Natural killer cell treated with Interleukin-12 subunit alpha and Interleukin-12 subunit beta and Interleukin-15 and Interleukin-18, amount 100 ng/mL, for 72 hours (primary cell): ENCODE results near the gene NPHS1. TPM values are rescaled to one million over a fixed set of nuclear protein-coding genes. Genes with fewer than 3 reads are reported as not detected.

Experiments
- ATAC-seq, 2 donors: fragments of 150-1000 bp; cut with Tn5 transposase in 1 of 2; sonication (Bioruptor Pico), chemical (Tn5 transposase) in 1 of 2; 2 replicates each; pipeline ENCODE4 v1.10.0; 2021
- DNase-seq: peaks from one replicate; pipeline ENCODE4 v3.0.0; 2022; ENCODE audit warnings: low spot score
- H3K27ac Mint-ChIP-seq, 2 donors: 1 replicate in 1 of 2; 2 replicates in 1 of 2; pipeline ENCODE4 v1.8.0; 2022; ENCODE audit warnings: mixed read lengths in 2 of 2, mild to moderate bottlenecking in 1 of 2, moderate library complexity in 1 of 2
- H3K27me3 Mint-ChIP-seq, 2 donors: 1 replicate in 1 of 2; 2 replicates in 1 of 2; pipeline ENCODE4 v1.8.0; 2022; ENCODE audit warnings: mixed read lengths in 2 of 2
- H3K36me3 Mint-ChIP-seq: one replicate; pipeline ENCODE4 v1.8.0; 2022; ENCODE audit warnings: mixed read lengths
- H3K4me1 Mint-ChIP-seq, 2 donors: 1 replicate in 1 of 2; 2 replicates in 1 of 2; pipeline ENCODE4 v1.8.0; 2022; ENCODE audit warnings: low read depth in 2 of 2, mixed read lengths in 2 of 2, mild to moderate bottlenecking in 1 of 2
- H3K4me3 Mint-ChIP-seq: one replicate; pipeline ENCODE4 v1.8.0; 2022; ENCODE audit warnings: mixed read lengths
- H3K9me3 Mint-ChIP-seq: 2 replicates; pipeline ENCODE4 v1.8.0; 2022; ENCODE audit warnings: mixed read lengths
- total RNA-seq, 2 donors: library from RNA; stranded (reverse); gene quantifications; one replicate each; pipeline ENCODE4 v1.2.3, GENCODE V29; 2022

The NPHS1 gene
- total RNA-seq, 2 donors from 2014 or later = not detected

DNA sequence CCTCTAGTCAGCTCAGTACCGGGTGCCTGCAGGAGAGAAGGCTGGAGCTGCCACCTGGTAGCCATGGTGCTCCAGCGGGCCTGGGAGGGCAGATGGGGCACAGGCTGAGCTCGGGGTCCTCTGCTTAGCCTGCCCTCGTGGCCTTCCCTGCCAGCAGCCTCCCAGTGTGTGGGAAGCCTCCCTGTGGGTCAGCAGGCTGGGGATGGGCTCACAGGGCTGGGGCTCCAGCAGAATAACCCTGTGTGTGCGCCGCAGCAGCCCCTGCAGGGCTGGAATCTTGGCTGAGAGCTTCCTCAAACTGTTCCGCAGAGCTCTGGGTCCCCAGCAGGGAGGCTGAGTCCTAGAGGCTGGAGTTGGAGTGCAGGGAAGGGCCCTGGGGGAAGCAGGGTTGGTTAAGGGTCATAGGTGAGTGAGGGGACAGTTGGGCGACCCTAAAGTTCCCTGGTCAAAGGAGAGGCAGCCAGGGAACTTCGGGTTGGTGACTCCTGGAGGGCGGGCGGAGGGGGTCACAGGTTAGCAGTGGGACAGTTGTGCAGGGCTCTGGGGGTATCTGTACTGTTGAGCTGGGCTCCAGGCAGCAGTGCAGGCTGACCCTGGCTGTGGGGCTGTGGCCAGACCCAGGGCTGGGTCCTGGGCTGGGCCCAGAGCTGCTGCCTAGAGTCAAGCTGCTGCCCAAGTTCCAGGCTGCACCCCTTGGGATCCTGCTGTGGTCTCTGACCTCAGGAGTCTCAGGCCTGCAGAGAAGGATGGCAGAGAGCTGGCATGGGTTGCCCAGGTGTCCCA lies 62.9 kb downstream of the NPHS1 start:
- H3K4me1 Mint-ChIP-seq = no peaks in the 10 kb centered on the region
- H3K27me3 Mint-ChIP-seq = no peaks in the 10 kb centered on the region
- ATAC-seq (no peak), DNase-seq (no peak)
- H3K36me3 Mint-ChIP-seq = no peaks in the 10 kb centered on the region
- H3K9me3 Mint-ChIP-seq = no peaks in the 10 kb centered on the region
- H3K27ac Mint-ChIP-seq = no peak overlapping the region
- H3K4me3 Mint-ChIP-seq = no peak overlapping the region

DNA sequence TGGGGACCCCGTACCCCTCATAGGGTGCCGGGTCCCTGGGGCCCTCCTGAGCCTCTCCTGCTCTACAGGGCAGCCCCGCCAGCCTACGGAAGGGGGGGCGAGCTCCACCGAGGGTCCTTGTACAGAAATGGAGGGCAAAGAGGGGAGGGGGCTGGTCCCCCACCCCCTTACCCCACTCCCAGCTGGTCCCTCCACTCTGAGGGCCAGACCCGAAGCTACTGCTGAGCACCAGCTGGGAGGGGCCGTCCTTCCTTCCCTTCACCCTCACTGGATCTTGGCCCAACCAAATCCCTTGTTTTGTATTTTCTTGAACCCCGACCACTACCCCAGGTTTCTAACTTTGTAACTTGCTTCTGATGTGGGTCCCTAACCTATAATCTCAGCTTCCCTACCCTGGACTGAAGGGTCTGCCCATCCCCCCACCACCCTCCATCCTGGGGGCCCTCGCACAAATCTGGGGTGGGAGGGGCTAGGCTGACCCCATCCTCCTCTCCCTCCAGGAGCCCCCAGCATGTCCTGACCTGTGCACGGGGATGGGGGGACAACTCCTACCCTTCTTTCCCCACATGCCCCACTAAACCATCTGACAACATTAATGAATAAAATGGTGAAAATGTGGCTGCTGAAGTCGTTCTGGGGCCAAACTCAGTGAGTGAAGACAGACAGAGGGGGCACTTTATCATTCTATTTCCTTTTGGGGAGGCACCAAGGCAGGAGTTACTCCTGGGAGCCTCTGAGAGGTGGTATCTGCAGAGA lies 63.9 kb downstream of the NPHS1 start:
- Mint-ChIP-seq H3K4me1 (peaks cover under 1 to 4% of the 10 kb centered on the region in 2 donors), H3K4me3 (no peak overlapping the region), H3K27me3 (no peaks in the 10 kb centered on the region), H3K36me3 (no peaks in the 10 kb centered on the region), H3K9me3 (no peaks in the 10 kb centered on the region), H3K27ac (no peak overlapping the region)
- DNase-seq (no peak), ATAC-seq (no peak)

DNA sequence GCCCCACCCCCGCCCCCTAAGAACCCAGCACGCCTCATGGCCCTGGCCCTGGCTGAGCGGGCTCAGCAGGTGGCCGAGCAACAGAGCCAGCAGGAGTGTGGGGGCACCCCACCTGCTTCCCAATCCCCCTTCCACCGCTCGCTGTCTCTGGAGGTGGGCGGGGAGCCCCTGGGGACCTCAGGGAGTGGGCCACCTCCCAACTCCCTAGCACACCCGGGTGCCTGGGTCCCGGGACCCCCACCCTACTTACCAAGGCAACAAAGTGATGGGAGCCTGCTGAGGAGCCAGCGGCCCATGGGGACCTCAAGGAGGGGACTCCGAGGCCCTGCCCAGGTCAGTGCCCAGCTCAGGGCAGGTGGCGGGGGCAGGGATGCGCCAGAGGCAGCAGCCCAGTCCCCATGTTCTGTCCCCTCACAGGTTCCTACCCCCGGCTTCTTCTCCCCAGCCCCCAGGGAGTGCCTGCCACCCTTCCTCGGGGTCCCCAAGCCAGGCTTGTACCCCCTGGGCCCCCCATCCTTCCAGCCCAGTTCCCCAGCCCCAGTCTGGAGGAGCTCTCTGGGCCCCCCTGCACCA lies 65.0 kb downstream of the NPHS1 start:
- Mint-ChIP-seq H3K27me3 (no peaks in the 10 kb centered on the region), H3K4me3 (no peak overlapping the region), H3K4me1 (peaks cover 6 to 10% of the 10 kb centered on the region in 2 donors), H3K9me3 (no peaks in the 10 kb centered on the region), H3K27ac (no peak overlapping the region), H3K36me3 (no peaks in the 10 kb centered on the region)
- DNase-seq = no peak
- ATAC-seq = no peak

DNA sequence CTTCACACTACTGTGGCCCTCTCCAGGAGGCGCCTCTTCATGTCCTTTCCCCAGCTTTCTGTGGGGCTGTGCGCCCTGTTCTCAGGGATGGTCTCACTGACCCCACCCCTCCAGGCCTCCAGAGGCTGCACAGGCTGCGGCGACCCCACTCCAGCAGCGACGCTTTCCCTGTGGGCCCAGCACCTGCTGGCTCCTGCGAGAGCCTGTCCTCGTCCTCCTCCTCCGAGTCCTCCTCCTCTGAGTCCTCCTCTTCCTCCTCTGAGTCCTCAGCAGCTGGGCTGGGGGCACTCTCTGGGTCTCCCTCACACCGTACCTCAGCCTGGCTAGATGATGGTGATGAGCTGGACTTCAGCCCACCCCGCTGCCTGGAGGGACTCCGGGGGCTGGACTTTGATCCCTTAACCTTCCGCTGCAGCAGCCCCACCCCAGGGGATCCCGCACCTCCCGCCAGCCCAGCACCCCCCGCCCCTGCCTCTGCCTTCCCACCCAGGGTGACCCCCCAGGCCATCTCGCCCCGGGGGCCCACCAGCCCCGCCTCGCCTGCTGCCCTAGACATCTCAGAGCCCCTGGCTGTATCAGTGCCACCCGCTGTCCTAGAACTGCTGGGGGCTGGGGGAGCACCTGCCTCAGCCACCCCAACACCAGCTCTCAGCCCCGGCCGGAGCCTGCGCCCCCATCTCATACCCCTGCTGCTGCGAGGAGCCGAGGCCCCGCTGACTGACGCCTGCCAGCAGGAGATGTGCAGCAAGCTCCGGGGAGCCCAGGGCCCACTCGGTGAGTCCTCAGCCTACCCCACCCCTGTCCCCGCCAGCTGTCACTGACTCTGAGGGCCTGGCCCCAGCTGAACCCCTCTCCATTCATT lies 65.8 kb downstream of the NPHS1 start:
- Mint-ChIP-seq H3K27me3 (no peaks in the 10 kb centered on the region), H3K4me3 (no peak overlapping the region), H3K9me3 (no peaks in the 10 kb centered on the region), H3K36me3 (no peaks in the 10 kb centered on the region), H3K4me1 (peaks cover 6 to 10% of the 10 kb centered on the region in 2 donors), H3K27ac (no peak overlapping the region)
- DNase-seq (no peak), ATAC-seq (no peak)

DNA sequence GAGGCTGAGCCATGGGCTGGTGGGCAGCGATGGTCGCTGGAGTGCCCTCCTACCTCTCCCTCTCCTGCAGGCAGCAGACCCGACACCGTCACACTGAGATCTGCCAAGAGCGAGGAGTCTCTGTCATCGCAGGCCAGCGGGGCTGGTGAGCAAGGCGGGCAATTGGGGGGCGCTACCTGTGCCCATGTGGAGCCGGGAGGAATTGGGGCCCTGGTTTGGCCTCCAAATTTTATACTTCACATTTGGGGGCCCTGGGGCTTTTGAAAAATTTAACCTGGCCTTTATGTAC lies 67.0 kb downstream of the NPHS1 start:
- Mint-ChIP-seq H3K27me3 (no peaks in the 10 kb centered on the region), H3K9me3 (no peaks in the 10 kb centered on the region), H3K27ac (no peak overlapping the region), H3K4me3 (no peak overlapping the region), H3K36me3 (no peaks in the 10 kb centered on the region), H3K4me1 (peaks cover 6 to 13% of the 10 kb centered on the region in 2 donors)
- ATAC-seq = no peak
- no peak for DNase-seq

DNA sequence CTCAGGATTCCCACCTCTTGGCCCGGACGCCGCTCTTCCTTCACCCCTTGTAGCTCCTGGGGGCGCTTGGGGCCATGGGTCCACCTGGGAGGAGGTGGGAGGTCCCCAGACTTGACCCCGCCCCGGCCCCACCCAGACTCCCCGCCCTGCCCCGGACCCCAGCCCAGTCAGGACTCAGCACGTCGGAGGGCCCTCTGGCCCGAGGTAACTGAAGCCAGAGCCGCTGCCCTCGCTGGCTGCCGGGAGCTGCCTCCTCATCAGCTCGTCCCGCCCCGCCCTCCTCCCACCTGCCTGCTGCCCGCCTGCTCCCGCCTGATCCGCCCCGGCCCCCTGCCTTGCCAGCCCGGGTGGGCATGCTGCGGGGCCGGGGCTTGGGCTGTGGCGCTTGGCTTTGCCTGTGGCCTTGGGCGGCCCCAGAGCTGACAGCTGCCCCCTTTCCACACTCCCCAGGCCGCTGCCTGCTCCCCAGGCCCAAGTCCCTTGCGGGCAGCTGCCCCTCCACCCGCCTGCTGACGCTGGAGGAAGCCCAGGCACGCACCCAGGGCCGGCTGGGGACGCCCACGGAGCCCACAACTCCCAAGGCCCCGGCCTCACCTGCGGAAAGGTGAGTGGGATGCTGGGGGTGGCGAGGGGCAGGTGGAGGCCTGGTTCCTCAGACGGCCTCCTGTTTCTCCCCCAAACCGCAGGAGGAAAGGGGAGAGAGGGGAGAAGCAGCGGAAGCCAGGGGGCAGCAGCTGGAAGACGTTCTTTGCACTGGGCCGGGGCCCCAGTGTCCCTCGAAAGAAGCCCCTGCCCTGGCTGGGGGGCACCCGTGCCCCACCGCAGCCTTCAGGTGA lies 67.6 kb downstream of the NPHS1 start:
- H3K9me3 Mint-ChIP-seq = no peaks in the 10 kb centered on the region
- H3K4me1 Mint-ChIP-seq = peaks cover 6 to 13% of the 10 kb centered on the region in 2 donors
- no peak overlapping the region for H3K27ac Mint-ChIP-seq
- ATAC-seq (no peak), DNase-seq (no peak)
- H3K4me3 Mint-ChIP-seq = no peak overlapping the region
- no peaks in the 10 kb centered on the region for H3K27me3 Mint-ChIP-seq
- no peaks in the 10 kb centered on the region for H3K36me3 Mint-ChIP-seq

DNA sequence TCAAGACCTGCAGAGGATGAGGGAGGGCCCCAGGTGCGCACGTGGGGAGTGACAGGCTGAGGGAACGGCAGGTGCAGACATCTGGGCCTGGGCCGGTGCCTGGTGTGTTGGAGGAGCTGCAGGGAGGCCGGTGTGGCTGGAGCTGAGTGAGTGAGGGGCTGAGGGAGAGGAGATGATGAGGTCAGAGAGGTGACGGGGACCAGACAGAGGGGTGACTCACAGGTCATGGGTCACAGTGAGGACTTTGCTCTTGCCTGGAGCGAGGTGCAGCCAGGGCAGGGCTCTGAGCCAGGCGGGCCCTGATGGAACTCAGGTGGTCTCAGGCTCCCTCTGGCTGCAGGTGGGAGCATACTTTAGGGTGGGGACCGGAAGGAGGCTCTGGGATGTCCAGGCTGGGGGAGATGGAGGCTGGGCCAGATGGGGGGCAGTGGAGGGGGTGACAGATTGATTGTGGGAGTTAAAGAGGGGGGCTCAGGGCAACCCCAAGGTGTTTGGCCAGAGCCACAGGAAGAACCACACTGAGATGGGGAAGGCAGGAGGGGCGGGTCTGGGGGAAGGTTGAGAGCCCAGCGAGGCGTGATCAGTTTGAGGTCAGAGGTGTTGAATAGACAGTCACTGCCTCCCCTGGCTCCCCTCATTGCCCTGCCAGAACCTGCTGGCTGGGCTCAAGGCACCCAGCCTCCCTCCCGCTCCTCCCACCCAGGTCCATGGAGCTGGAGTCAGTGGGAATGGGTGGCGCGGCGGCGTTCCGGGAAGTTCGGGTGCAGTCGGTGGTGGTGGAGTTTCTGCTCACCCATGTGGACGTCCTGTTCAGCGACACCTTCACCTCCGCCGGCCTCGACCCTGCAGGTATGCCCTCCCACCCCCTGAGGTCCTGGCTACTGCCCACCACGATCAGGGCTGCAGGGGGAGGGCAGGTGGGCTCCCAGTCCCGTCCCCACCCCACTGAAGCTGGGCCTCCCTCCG lies 68.6 kb downstream of the NPHS1 start:
- no peak for DNase-seq
- Mint-ChIP-seq H3K36me3 (no peaks in the 10 kb centered on the region), H3K4me3 (no peak overlapping the region), H3K27me3 (no peaks in the 10 kb centered on the region), H3K9me3 (no peaks in the 10 kb centered on the region), H3K4me1 (peaks cover 6 to 13% of the 10 kb centered on the region in 2 donors), H3K27ac (no peak overlapping the region)
- no peak for ATAC-seq

DNA sequence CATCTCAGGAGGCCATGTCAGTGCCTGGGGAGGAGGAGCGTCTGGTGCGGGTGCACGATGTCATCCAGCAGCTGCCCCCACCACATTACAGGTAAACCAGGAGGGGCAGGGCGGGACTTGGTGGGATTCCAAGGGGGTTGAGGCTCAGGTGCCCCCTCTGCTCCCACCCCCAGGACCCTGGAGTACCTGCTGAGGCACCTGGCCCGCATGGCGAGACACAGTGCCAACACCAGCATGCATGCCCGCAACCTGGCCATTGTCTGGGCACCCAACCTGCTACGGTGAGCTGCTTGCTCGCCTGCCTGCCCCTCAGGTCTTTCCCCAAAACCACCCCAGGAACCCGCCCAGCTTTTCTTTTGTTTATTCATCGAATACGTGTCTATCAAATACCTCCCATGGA lies 69.7 kb downstream of the NPHS1 start:
- H3K27ac Mint-ChIP-seq = no peak overlapping the region
- H3K9me3 Mint-ChIP-seq = no peaks in the 10 kb centered on the region
- no peak for DNase-seq
- H3K36me3 Mint-ChIP-seq = no peaks in the 10 kb centered on the region
- H3K4me3 Mint-ChIP-seq = no peak overlapping the region
- no peak for ATAC-seq
- no peaks in the 10 kb centered on the region for H3K27me3 Mint-ChIP-seq
- peaks cover 6 to 13% of the 10 kb centered on the region in 2 donors for H3K4me1 Mint-ChIP-seq

DNA sequence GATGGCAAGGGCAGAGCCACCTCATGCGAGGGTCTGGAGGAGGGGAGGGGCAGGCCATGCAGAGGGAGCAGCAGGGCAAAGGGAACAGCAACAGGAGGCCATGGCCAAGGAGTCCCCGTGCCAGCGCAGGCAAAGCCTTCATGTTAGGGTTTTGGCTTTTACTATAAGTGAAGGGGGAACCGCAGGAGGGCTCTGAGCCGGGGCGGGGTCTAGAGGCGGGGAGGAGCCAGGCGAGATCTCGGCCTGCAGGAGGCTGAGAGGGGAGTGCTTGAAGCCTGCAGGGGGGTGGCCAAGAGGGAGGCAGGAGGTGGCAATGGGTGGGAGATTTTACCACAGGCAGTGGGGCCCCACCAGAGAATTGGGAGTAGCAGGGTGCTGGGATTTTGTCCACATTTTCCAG lies 70.7 kb downstream of the NPHS1 start:
- Mint-ChIP-seq H3K9me3 (no peaks in the 10 kb centered on the region), H3K4me1 (peaks cover 12 to 18% of the 10 kb centered on the region in 2 donors), H3K27ac (no peak overlapping the region), H3K27me3 (no peaks in the 10 kb centered on the region), H3K36me3 (no peaks in the 10 kb centered on the region), H3K4me3 (no peak overlapping the region)
- DNase-seq (no peak), ATAC-seq (no peak)

DNA sequence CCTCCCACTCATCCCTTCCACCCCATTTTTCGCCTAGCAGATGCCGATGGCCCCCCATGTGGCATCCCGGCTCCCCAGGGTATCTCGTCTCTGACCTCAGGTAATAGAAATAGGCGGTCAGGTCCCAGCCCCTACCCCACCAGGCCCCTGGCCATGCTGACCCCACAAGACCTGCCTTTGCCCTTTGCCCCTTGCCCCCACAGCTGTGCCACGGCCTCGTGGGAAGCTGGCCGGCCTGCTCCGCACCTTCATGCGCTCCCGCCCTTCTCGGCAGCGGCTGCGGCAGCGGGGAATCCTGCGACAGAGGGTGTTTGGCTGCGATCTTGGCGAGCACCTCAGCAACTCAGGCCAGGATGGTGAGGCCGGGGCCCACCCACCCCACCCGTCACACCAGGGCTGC lies 71.6 kb downstream of the NPHS1 start:
- Mint-ChIP-seq H3K36me3 (no peaks in the 10 kb centered on the region), H3K27ac (no peak overlapping the region), H3K9me3 (no peaks in the 10 kb centered on the region), H3K4me1 (peaks cover 20 to 27% of the 10 kb centered on the region in 2 donors), H3K4me3 (no peak overlapping the region), H3K27me3 (no peaks in the 10 kb centered on the region)
- DNase-seq (no peak), ATAC-seq (no peak)

DNA sequence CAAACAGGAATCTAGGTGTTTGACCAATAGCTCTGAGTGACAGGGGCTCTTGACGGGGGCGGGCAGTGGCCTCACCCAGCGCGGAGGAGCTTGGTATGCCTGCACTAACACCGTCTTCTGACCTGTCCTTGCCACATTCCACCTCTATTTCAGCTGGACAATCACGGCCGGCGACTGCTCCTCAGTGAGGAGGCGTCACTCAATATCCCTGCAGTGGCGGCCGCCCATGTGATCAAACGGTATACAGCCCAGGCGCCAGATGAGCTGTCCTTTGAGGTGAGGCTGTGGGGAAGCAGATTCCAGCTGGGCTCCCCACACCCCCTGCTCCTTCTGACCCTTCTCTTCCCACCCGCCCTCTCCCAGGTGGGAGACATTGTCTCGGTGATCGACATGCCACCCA lies 72.2 kb downstream of the NPHS1 start:
- ATAC-seq (no peak), DNase-seq (no peak)
- peaks cover 21 to 27% of the 10 kb centered on the region in 2 donors for H3K4me1 Mint-ChIP-seq
- no peak overlapping the region for H3K27ac Mint-ChIP-seq
- H3K36me3 Mint-ChIP-seq = no peaks in the 10 kb centered on the region
- H3K4me3 Mint-ChIP-seq = no peak overlapping the region
- no peaks in the 10 kb centered on the region for H3K27me3 Mint-ChIP-seq
- no peaks in the 10 kb centered on the region for H3K9me3 Mint-ChIP-seq

DNA sequence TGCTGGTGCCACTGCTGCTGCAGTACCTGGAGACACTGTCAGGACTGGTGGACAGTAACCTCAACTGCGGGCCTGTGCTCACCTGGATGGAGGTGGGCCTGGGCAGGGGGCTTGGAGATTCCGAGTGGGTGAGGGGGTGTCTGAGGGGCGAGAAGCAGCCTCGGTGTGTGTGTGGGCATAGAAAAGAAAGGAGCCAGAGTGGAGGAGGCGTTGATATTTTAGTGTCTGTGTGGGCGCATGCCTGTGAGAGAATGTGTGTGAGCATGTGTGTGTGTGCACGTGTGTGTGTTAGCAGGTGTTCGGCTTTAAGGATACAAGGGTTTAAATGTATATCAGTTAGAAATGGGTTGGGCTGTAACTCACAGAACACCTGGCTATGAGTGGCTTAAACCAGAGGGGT lies 73.3 kb downstream of the NPHS1 start:
- Mint-ChIP-seq H3K4me3 (no peak overlapping the region), H3K9me3 (no peaks in the 10 kb centered on the region), H3K27me3 (no peaks in the 10 kb centered on the region), H3K36me3 (no peaks in the 10 kb centered on the region), H3K4me1 (peaks cover 31 to 33% of the 10 kb centered on the region in 2 donors), H3K27ac (no peak overlapping the region)
- DNase-seq = no peak
- no peak for ATAC-seq
